HG03064 (cell line): ENCODE data around the gene E2F8.

ENCODE experiments used
- ATAC-seq: cut with Tn5 transposase; IDR thresholded peaks from one replicate; pipeline ENCODE4 v1.9.1; 2021; ENCODE audit warnings: low read depth; ENCODE audit not compliant: unreplicated experiment

The E2F8 gene

DNA sequence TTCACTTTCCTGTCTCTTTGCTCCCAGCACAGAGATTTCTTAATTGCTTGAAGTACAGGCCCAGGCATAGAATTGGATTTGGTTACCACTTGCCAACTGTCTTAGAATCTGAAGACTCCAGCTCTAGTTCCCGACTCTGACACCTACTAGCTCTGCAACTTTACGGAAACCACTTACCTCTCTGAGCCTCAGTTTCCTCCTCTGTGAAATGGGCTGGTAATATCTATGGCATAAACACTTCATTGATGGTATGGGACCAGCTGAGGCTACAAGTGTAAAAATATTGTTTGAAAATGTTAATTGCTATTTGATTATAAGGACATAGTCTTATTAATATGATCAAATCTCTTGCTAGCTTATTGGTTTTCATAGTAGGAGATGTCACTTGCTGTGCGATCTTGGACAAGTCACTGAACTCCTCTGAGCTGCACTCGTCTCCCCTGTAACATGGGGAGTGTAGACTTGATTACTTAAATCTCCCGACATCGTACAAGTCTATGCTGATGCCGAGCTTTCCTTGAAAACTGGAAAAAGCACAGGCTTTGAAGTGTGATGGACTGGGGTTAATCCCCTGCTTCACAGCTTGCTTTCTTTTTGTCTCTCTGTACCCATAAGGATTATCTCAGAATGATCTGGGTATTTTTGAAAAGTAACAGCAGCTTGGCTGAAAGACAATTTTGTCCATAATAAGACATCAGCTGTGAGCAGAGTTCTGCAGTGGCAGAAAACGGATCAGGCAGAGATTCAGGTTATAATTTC lies 11.8 kb upstream of the E2F8 start:
- ATAC-seq: no peak

DNA sequence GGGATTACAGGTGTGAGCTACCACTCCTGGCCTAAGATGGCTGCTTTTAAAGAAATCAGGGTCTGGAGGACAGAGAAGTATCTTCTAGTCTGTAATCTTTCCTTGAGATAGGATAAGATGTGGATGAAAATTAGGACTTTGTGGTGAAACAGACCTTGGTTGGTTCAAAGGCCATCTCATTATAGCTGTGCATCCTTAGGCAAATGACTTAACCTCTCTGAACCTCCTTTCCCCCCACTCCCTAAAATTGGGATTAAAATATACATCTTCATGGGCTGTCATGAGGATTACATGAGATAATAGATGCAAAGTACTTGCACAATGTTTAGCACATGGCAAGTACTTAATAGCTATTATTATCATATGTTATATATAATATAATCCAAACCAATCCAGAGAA lies 10.8 kb upstream of the E2F8 start:
- ATAC-seq: no peak

DNA sequence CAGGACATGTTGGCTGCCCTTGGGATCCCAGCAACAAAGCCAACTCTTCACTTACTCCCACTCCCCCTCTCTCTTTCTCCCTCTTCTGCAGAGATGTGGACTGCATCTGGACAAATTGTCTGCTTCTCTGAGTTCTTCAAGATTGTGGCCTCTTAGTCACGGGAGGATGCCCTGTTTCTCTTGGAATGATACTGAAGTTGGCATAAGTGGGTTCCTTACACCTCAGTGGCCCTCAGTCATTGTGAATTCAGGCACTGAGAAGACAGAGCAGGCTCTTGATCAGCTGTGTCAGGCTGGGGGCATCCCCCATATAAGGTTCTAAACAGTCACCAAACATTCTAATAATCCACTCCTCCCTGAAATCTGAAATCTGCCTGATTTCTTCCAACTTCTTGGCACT lies 6.1 kb upstream of the E2F8 start:
- no peak for ATAC-seq

DNA sequence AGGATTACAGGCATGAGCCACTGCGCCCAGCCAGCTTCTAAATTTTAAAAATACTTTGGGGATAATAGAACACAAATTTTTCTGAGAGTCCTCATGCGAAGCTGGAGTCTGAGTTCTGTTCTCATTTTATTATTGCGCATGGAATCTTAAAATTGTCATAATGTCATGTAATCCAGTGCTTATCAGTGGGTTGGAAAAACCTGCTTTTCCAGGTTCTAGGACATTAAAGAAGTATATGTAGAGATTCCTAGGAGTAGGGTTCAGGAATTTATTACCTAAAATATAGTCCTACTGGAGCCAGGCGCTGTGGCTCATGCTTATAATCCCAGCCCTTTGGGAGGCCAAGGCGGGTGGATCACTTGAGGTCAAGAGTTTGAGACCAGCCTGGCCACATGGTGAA lies 4.6 kb upstream of the E2F8 start:
- no peak for ATAC-seq

DNA sequence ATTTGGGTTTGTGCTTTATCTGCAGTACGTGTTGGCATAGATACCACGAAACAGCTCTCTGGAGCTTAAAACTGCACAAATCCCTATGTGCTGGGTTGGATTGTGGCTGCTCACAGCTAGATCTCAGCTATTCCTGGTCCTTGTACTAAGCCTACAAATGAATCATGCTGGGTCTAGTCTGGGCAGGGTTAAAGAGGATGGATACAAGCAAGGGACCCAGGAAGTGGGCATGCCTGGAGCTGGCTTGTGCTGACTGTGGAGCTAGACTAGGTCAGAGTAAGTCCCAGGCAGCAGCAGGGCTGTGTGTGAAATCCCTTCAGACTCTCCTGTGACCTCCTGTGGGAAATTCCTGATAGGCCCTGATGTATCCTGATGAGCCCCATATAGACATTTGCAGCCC lies 3.9 kb upstream of the E2F8 start:
- ATAC-seq: no peak

DNA sequence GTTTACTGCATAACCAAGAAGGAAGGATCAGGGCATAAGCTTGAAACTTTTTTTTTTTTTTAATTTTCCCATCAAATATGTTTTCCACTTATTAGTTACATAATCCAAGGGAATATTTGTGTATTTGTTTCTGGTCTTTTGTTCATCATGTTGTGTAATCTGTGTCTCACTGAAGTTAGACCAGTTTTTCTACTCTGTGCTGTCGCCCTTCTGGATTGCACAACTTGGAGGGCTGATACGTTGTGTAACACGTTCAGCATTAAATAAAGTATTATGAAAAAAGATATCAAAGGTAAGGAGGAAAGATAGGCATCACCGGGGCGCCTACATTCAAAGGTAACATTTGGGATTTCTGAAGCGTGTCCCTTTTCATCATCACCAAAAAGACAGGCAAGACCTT lies 3.3 kb upstream of the E2F8 start:
- ATAC-seq: no peak

DNA sequence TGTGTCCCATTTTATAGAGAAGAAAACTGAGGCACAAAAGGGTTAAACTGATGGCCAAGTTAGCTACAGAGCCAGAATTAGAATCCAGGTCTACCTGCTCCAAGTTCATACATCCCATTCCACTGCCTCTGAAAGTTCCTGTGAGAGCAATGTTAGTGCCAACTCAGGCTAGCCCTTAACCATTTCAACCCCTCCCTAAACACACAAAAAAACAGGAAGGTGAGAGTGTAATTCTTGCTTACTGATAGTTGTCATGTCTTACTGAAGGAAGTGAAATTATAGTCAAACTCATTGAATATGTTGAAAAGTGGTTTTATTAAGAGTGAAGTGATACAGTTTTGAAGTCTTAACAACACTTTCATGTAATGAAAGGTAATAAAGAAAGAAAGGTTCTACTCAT lies 2.9 kb upstream of the E2F8 start:
- ATAC-seq: no peak

DNA sequence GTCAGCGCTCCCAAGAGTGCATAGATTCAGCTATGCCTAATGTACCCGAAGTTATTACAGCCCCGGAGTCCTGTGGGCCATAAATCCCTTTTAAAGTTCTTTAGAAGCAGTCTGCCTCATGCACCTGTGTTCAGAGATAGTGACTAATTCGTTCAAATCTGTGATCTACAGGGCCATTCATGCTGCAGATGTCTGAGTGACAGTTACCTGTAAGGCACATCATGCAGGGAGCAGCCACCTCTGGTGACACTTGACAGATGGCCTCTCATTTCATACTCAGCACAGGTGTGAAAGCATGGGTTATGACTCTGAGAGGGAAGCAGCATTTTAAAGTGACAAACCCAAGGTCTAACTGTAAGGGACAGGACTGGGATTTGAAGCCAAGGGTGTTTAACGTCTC lies 2.4 kb upstream of the E2F8 start:
- ATAC-seq: no peak

DNA sequence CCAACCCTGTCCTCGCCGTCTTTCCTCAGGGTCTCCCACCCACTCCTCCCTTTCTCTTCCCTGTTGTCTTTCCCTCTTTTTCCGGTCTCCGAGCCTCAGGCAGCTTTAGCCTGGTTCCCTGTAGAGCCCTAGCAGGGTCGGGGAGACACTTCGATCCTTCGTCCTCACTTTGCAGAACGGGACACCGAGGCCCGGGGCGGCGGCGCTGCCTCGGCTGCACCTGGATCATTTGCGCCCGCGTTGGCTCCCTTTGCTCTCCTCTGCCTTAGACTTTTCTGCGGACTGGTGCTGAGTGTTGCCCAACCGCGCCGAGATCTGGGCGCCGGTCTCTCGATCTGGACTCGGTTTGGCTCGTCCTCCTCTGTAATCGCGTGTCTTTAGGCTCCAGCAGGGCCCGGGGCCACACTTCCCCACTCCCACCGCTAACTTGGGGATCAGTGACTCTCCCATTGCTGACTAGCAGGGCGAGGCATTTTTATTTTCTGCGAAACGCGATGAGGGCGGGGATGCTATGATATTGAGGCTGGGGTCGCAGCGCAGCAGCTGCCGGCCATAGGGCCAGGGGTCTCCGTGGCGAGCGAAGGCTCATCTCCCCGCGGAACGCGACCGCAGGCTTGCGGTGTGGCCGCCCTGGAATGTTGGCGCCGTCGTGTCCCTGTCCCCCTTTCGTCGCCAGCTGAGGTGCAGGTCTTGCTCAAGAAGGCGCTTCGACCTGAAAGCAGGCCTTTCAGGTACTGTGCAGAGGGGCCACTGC lies 1.6 kb upstream of the E2F8 start:
- ATAC-seq: no peak

DNA sequence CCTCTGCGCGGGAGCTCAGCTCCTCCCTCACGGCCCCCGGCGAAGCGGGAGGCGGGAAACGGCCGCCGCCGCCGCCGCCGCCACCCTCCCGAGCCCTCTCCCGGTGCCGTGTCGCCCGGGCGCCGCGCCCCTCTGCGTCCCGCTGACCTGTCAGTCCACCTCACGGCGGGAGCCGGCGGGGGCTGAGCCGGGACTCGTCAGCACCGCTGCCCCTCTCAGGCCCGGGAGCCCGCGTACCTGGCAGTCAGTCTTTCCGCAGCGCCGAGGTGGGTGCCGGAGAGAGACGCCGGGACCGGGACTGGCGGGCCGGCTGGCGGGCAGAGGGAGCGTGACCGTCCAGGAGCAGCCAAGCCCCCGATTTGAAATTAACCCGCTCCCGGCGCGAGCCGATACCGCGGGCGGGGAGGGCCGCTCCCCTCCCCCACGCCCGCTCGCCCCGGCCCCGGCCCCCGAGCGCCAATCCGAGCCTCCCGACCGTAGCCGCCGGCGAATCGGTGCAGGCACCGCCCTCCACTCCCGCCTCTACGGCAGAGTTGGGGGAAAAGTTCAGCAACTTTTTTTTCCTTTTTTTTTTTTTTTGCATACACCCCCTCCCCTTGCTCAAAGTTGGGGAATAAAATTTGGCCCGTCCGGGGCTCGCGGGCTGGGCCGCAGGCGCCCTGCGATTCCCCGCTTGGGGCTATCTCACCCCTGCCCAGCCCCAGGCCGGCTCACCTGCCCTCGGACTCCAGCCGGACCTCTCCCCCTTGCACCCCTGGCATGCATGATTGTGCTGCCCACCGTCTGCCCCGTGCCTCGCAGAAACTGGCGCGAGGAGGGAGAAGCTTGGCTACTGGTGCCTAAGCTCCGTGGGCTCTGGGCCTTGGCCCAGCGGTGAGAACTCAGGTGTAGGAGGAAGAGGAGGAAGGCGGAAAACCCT lies 774 bp upstream of the E2F8 start:
- peak; percentile 39 for ATAC-seq

DNA sequence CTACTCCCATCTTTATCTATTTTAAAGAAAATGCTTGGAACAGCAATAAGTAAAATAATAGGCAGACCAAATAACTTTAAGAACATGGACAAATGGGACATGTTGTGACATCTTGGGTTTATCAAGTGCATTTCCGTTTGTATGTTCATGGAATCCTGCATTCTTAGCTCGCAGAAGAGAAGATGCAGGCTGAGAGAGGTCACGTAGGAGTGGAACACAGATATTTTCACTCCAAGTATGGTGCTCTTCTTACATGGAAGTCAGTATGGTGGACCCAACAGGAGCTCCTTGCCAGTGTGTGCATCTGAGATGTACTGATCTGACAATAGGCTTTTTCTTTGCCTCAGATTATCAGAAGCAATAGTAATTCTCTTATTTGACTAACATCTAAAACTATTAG lies 1.7 kb downstream of the E2F8 start:
- no peak for ATAC-seq

DNA sequence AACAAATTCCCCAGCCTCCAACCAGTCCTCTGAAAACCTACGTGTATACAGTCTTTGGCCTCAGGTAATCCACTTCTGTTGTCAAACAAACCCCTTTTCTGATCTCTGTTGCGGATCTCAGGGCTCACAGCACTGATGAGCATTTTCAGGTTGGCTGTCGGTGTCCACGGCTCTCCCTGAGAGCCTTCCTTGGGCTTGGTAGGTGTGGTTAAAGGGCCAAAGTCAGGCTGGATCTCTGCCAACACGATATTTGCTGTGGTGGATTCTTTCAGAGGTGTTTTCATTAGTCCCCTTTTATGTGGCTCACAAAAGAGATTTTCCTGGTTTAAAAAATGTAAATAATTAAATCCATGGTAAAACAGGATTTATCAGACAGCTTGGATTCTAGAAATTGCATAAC lies 2.9 kb downstream of the E2F8 start:
- ATAC-seq: no peak

DNA sequence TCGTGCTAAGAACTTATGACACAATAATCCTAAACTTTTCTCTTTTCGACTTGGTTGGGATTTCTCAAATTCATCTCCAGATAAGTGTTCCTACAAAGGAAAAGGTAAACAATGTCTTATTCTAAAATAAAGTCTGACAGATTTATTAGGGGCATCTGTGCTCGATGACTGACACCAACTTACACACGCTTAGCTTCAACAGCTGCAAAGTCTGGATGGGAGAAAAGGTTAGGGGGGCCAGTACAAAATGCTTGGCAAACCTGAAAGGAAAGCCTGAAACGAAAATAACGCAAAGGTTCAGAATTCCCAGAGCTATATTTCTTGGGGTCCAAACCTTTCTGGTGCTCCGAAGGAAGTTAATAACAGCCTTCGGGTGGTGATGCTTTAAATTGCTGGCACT lies 3.4 kb downstream of the E2F8 start:
- no peak for ATAC-seq

DNA sequence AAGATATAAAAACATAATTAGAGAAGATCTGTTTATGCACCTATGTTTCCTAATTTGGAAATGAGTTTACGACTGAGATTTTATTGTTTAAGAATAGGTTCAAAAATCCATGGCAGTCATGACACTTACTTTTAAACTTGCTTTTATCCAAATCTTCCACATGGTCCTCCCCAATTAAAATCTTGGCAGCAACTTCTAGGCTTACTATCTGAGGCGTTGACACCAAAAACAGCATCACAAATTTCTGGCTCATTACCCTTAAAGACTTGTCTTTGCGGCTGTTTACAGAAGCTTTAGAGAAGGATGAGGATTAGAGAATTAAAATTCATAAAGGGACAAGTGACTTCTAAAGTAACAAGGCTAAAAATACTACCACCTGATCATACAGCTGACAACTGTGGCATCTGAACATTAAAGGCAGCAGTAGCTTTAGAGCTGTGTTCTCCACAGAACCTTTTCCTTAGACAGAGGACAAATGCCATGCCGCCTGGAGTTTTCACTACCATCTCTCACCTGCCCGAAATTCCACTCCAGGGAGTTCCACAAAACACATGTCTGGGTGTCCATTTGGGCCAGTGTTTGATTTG lies 6.4 kb downstream of the E2F8 start:
- ATAC-seq: no peak

DNA sequence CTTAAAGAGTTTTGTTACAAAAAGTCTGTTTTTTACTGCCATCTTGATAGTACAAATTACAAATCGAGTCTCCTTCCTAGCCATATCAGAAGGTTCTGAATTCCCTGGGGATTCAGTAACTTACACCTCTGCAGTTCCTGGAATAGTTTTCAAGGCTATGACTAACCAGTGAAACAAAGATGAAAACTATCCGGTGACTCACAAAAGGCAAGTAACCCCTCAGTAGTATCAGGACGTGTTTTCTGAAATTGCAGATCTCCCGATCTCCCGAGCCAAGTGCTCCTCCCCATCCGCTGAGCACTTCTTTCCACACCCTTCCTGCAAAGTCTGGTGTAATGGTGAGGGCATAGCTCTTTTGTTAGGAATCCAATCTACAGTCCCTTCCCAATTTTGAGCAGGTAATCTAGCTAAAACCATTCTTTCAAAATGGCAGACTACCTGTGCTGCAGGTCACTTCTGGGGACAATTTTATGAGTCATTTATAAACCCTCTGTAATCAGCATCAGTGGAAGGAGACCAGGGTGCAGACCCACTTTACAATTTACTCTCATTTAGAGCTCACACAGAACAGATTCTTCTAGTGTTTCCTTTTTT lies 7.7 kb downstream of the E2F8 start:
- ATAC-seq: no peak

DNA sequence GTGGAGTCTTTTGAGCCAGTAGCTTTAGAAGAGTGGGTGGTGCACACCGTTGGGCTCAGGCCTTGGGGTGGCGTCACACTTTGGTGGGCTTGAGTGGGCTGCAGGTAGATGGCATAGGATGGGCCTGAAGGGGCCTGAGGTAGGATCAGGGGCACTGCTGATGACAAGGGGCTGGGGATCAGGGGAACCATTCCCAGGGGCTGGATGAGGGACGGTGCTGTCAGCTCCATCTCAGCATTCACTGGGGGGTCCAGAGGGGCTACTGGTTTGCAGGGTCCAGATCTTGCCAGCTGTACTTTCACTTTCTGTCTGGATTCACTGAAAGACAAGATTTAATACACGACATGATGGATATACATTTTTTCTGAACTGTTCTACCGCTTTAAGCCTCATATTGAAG lies 11.1 kb downstream of the E2F8 start:
- no peak for ATAC-seq

DNA sequence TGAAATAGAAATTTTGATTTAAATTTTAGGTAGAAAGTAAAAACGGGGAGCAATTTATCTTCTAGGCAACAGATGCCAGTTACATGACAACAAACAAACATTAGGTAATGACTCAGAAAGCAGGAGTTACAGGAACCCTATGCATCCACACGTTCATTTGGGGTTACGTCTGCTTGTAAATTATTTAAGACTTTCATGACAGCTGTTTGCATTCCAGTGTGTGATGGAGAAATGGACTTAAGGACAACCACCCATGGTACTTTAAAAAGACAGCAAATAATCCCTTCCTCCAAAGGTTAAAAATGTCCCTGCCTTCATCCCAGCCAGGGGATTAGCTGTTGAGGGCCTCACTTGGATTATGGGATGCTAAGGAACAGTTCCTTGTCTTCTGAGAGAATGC lies 11.8 kb downstream of the E2F8 start:
- ATAC-seq: no peak

DNA sequence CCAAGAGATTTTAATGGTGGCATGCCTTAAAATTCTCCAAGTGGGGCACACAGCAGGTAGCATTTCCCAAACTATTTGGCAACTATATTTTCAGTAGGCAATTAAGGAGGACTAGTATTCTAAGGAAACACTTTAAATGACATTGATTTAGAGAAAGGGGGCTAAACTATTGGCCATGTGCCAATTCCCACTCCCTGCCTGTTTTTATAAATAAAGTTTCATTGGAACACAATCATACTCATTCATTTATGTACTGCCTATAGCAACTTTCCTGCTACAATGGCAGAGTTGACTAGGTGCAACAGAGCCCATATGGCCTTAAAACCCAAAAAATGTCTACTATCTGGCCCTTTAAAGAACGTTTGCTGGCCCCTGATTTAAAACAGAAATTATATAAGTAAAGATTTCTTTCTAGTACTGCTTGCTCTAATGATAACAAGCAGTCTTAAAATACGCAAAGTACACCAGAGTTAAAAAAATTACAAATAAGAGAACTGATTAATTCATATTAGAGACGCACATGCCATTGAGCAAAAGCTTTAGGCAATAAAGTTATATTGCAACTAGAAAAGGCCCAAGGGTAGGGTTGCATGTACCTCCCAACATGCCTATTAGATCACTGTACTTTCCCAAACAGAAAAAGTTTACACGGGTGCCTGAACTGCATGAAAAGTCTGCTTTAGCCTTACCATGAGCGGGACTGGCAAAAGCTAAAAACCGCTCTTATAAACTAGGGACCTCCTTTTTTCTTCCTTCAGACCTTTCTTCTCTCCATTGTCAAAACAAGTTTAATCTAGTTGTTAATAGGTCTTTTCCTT lies 14.2 kb downstream of the E2F8 start:
- ATAC-seq: no peak

DNA sequence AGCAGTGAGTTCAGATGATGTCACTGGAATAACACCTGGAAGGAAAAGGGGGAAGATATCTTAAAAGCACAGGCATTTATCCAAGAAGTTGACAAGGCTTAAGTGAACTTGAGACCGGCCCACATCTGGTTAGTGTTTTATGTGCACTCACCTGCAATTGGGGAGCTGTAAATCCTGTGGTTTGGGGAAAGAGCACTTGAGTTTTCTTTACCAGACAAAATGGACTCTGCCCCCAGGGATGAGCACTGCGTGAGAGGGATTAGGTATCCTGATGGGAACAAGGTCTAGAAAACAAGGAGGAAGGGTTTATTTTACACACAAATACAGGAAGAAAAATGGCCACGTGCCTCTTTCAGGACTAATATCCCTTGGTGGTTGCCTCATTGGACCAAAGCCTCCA lies 15.2 kb downstream of the E2F8 start:
- ATAC-seq: no peak

DNA sequence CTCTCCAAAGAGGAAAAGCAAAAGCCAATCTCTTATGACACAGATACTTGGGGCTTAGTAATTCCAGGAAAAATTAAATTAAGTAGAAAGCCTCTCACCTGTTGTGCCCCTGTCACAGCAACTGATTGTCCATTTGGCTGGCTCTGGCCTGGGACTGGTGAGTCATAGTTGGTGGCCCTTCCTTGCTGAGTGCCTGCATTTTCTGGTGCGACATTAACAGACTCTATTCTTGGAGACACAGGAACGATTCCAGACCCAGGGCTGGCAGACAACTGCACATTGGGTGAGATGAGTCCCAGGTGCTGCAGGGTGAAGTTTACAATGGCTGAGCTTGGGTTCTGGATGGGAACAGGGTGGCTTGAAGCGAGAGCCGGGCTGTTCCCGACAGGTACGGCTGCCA lies 15.6 kb downstream of the E2F8 start:
- no peak for ATAC-seq
